ENCODE results near the gene PPFIA1. TPM values are rescaled to one million over a fixed set of nuclear protein-coding genes. Genes with fewer than 3 reads are reported as not detected.
"Not testable (repeated sequence)": the region's sequence is repeated elsewhere in the genome, so short reads cannot be mapped to it uniquely, and the experiment has no call there.

PPFIA1 gene
- total and polyA plus RNA-seq, 10 of the 15 experiments (the other 5 are each of a cell fraction or from before 2014, with no cell fraction given) = 5.2 to 26.2 (median 15.8) TPM

GRCh38 chr11:70292863-70293262, 22.4 kb downstream of the PPFIA1 start (continued):
- TF ChIP-seq, protein P1, sequence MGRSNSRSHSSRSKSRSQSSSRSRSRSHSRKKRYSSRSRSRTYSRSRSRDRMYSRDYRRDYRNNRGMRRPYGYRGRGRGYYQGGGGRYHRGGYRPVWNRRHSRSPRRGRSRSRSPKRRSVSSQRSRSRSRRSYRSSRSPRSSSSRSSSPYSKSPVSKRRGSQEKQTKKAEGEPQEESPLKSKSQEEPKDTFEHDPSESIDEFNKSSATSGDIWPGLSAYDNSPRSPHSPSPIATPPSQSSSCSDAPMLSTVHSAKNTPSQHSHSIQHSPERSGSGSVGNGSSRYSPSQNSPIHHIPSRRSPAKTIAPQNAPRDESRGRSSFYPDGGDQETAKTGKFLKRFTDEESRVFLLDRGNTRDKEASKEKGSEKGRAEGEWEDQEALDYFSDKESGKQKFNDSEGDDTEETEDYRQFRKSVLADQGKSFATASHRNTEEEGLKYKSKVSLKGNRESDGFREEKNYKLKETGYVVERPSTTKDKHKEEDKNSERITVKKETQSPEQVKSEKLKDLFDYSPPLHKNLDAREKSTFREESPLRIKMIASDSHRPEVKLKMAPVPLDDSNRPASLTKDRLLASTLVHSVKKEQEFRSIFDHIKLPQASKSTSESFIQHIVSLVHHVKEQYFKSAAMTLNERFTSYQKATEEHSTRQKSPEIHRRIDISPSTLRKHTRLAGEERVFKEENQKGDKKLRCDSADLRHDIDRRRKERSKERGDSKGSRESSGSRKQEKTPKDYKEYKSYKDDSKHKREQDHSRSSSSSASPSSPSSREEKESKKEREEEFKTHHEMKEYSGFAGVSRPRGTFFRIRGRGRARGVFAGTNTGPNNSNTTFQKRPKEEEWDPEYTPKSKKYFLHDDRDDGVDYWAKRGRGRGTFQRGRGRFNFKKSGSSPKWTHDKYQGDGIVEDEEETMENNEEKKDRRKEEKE (IDR thresholded peaks at IDR 0.05) = no peak
- TF ChIP-seq PKNOX1 (IDR thresholded peaks at IDR 0.05) = no peak
- TF ChIP-seq CHD4 (IDR thresholded peaks at IDR 0.05) = no peak

- intact Hi-C loops (cut with micrococcal nuclease; ENCODE audit: unreplicated experiment); H3K36me3 ChIP-seq (ENCODE audit: control insufficient read depth in 2 of 2, insufficient read depth in 2 of 2, low read length in 1 of 2); RAD21 ChIA-PET (ENCODE audit: unreplicated experiment); in situ Hi-C loops (cut with MboI); DNase-seq (ENCODE audit: low read depth, low spot score); ATAC-seq; H3K9ac ChIP-seq (ENCODE audit: control insufficient read depth, insufficient read depth, low read length); H4K20me1 ChIP-seq (ENCODE audit: control insufficient read depth, insufficient read depth); H3K27me3 ChIP-seq (replicated peaks in 1 of 2; ENCODE audit: control insufficient read depth in 2 of 2, insufficient read depth in 2 of 2, low read length in 1 of 2); SMC1A ChIA-PET (ENCODE audit: uncharacterized antibody, unreplicated experiment); POLR2A ChIA-PET; H3K4me3 ChIP-seq; CTCF ChIA-PET; H3K4me2 ChIP-seq (ENCODE audit: control insufficient read depth, insufficient read depth); H3K9me3 ChIP-seq (replicated peaks; ENCODE audit: control insufficient read depth, insufficient read depth, low read length); H3K27ac ChIP-seq (ENCODE audit: control insufficient read depth, insufficient read depth); H3K79me2 ChIP-seq (ENCODE audit: control insufficient read depth, insufficient read depth, low read length); H2AFZ ChIP-seq (ENCODE audit: control insufficient read depth, low read depth, low read length); FAIRE-seq; BruUV-seq (replicated peaks); H3K4me1 ChIP-seq (ENCODE audit: control insufficient read depth, insufficient read depth, low read length): not testable (repeated sequence)
- no CpG with 5 or more reads among the region's 29 CpGs for WGBS (ENCODE audit: insufficient coverage, insufficient replicate concordance, low lambda C conversion rate, missing lambda C conversion rate)
Measured at GRCh38 chr11:70295166-70295565, 24.7 kb downstream of the PPFIA1 start.

Data from GM12878 (cell line).